ENCODE results near the gene SAMD11.
A peak's percentile ranks its signal among the peaks of the same experiment; 100 is the strongest.
"Not testable (repeated sequence)": the region's sequence is repeated elsewhere in the genome, so short reads cannot be mapped to it uniquely, and the experiment has no call there.

The SAMD11 gene, protein sequence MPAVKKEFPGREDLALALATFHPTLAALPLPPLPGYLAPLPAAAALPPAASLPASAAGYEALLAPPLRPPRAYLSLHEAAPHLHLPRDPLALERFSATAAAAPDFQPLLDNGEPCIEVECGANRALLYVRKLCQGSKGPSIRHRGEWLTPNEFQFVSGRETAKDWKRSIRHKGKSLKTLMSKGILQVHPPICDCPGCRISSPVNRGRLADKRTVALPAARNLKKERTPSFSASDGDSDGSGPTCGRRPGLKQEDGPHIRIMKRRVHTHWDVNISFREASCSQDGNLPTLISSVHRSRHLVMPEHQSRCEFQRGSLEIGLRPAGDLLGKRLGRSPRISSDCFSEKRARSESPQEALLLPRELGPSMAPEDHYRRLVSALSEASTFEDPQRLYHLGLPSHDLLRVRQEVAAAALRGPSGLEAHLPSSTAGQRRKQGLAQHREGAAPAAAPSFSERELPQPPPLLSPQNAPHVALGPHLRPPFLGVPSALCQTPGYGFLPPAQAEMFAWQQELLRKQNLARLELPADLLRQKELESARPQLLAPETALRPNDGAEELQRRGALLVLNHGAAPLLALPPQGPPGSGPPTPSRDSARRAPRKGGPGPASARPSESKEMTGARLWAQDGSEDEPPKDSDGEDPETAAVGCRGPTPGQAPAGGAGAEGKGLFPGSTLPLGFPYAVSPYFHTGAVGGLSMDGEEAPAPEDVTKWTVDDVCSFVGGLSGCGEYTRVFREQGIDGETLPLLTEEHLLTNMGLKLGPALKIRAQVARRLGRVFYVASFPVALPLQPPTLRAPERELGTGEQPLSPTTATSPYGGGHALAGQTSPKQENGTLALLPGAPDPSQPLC

DNA sequence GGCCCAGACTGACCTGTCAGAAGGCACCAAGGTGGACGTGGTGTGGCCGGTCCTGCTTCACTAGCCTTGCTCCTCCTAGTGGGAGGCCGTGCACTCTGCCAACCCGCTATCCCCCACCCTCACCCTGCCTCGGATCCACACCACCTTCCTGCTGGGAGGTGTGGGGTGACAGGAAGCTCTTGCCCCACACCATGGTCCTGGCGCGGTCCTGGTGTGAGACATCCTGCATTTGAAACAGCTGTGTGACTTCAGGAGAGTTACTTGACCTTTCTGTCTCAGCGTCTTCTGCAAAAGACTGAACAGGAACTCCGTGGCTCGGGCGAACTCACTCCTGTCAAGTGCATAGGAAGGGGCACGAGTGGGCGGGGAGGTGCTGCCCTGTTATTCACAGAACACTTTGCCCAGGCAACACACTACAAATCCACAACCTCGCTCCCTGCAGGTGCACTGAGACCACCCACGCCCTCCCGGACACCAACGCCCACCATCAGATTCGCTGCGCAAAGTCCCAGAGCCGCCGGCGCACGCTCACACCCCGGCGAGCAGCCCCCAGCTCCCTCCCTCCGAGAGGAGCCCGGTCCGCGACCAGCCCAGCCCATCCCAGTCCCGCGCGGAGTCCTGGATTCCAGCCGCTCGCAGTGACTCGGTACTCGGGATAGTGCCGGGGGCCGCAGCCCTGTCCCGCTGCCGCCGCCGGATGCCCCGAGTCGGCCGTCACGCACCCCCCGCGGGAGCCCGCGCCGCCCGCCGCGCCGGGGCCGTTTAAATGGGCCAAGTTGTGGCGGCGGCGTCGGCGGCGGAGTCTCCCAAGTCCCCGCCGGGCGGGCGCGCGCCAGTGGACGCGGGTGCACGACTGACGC lies at the start of gene SAMD11:
SAMD11 (plus strand) TSS at position 793 of the 860 bp plus-strand sequence. CDS start 509 bp downstream, outside the sequence.
- H3K9ac ChIP-seq (ENCODE audit: insufficient read length, low read depth): peak within 1 kb of the TSS; percentile 67
- H3K36me3 ChIP-seq (ENCODE audit: insufficient read depth, insufficient read length, low read length): no peaks in the 10 kb centered on the region
- peaks cover 94% of the 10 kb centered on the region for H3K27me3 ChIP-seq (ENCODE audit: insufficient read depth, insufficient read length)
- no peaks in the 10 kb centered on the region for H3K9me3 ChIP-seq (ENCODE audit: insufficient read depth, low read length)
- peaks cover 18% of the 10 kb centered on the region for H3K4me1 ChIP-seq (ENCODE audit: insufficient read depth, insufficient read length)
- TF ChIP-seq YY1 (IDR thresholded peaks at IDR 0.05; ENCODE audit: insufficient read depth, insufficient read length): no peak
- no peak for TF ChIP-seq ZNF274 (IDR thresholded peaks at IDR 0.05; ENCODE audit: low read depth, low read length)
- no peak for TF ChIP-seq SUZ12 (IDR thresholded peaks at IDR 0.05; ENCODE audit: extremely low read depth, insufficient read depth, insufficient read length)
- peak; percentile 47 for DNase-seq (ENCODE audit: low read depth, low spot score)
- peak within 1 kb of the TSS; percentile 51 for H3K4me3 ChIP-seq (ENCODE audit: insufficient read length, low read depth)

DNA sequence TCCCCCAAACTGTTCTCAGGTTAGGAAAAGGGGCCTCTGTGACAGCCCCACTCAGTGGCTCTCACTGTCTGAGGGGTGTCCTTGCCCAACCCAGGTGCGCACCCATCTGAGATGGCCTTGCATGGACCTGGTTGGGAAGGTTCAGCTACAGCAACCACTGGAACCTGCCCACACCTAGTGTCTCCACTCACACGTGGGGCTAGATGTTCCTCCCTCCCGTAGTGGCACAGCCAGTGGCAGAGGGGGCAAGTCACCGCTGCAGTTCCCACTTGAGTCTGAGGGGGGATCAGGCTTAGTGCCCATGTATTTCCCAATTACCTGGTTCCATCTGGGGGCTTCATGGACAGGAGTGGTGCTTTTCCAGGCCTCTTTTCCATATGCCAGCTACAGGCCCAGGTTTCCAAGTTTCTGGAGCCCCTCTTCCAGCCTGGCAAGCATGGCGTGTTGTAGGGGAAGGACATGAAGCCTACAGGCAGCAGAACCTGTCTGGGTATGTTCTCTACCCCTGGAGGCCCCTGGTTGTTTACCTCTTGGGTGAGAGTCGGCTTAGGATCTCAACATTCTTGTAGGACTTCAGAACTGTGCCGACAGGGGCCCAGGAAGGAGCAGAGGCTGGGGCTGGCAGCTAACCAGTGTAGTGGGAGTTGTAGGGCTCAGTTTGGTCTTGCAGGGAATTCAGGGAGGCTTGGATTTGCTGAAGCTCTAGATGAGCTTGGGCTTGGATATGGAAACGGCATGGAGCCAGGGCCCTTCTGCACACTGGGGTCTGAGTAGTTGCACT lies 47.1 kb upstream of the SAMD11 start:
- H3K27me3 ChIP-seq (ENCODE audit: insufficient read depth, insufficient read length); DNase-seq (ENCODE audit: low read depth, low spot score); H3K9me3 ChIP-seq (ENCODE audit: insufficient read depth, low read length); H3K36me3 ChIP-seq (ENCODE audit: insufficient read depth, insufficient read length, low read length); H3K9ac ChIP-seq (ENCODE audit: insufficient read length, low read depth); H3K4me3 ChIP-seq (ENCODE audit: insufficient read length, low read depth); H3K4me1 ChIP-seq (ENCODE audit: insufficient read depth, insufficient read length): not testable (repeated sequence)

DNA sequence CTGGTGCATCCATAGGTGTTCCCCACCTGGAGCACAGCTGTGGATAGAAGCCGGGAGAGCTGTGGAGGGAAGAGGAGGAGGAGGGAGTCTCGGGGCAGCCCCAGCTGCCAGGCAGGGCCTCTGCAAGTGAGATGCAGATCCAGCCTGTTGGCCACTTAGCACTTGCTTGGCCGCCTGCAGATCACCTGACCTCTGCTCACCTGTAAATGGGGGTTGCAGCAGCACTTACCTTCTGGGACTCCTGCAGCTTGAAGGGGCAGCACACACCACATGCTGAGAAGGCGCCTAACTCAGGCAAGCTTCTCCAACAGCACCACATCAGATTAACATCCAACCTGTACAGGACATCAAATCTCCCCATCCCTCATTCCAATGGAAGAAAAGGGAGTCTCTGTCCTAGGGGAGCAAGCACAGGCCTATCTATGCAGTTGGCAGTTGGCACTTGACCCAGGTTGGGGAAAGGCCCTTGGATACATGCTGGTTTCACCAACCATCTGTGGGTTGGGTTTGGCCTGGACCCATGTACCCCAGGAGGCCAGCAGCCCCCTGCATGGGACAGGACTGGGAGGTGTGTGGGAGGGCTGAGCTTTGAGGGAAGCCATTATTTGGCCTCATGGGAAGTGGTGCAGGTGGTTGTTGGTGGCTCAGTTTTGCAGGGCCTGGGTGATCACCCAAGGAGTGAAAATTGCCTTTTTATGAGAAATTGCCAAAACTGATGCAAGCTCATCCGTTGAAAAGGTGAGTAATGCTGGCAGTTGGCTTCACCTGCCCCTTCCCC lies 46.3 kb upstream of the SAMD11 start:
- H3K4me3 ChIP-seq (ENCODE audit: insufficient read length, low read depth); H3K4me1 ChIP-seq (ENCODE audit: insufficient read depth, insufficient read length); H3K9me3 ChIP-seq (ENCODE audit: insufficient read depth, low read length); H3K9ac ChIP-seq (ENCODE audit: insufficient read length, low read depth); DNase-seq (ENCODE audit: low read depth, low spot score); H3K27me3 ChIP-seq (ENCODE audit: insufficient read depth, insufficient read length); H3K36me3 ChIP-seq (ENCODE audit: insufficient read depth, insufficient read length, low read length): not testable (repeated sequence)

DNA sequence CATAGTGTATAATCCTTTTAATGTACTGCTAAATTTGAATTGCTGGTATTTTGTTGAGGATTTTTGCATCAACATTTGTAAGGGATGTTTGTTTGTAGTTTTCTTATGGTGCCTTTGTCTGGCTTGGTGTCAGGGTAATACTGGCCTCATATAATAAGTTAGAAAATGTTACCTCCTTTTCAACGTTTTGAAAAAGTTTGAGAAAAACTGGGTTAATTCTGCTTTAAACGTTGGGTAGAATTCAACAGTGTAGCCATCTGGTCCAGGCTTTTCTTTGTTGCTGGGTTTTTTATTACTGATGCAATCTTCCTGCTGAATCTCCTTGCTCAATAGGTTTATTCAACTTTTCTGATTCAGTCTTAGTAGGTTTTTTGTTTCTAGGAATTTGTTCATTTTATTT lies 43.2 kb upstream of the SAMD11 start:
- H3K9ac ChIP-seq (ENCODE audit: insufficient read length, low read depth); H3K36me3 ChIP-seq (ENCODE audit: insufficient read depth, insufficient read length, low read length); H3K4me1 ChIP-seq (ENCODE audit: insufficient read depth, insufficient read length); H3K27me3 ChIP-seq (ENCODE audit: insufficient read depth, insufficient read length); H3K4me3 ChIP-seq (ENCODE audit: insufficient read length, low read depth); DNase-seq (ENCODE audit: low read depth, low spot score); H3K9me3 ChIP-seq (ENCODE audit: insufficient read depth, low read length): not testable (repeated sequence)

DNA sequence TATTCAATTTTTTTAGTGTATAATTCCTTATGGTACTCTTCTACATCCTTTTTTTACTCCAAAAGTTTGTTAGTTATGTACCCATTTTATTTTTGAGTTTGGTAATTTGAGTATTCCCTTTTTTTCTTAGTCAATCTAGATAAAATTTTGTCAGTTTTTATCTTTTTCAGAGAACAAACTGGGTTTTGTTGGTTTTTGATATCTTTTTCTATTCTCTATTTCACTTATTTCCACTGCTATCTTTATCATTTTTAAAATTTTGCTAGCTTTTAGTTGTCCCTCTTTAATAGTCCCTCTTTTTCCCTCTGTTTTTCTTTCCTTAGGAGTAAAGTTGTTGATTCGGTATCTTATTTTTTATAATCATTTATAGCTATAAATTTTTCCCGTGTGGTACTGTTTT lies 42.8 kb upstream of the SAMD11 start:
- H3K4me1 ChIP-seq (ENCODE audit: insufficient read depth, insufficient read length); H3K27me3 ChIP-seq (ENCODE audit: insufficient read depth, insufficient read length); H3K9me3 ChIP-seq (ENCODE audit: insufficient read depth, low read length); H3K9ac ChIP-seq (ENCODE audit: insufficient read length, low read depth); DNase-seq (ENCODE audit: low read depth, low spot score); H3K4me3 ChIP-seq (ENCODE audit: insufficient read length, low read depth); H3K36me3 ChIP-seq (ENCODE audit: insufficient read depth, insufficient read length, low read length): not testable (repeated sequence)

DNA sequence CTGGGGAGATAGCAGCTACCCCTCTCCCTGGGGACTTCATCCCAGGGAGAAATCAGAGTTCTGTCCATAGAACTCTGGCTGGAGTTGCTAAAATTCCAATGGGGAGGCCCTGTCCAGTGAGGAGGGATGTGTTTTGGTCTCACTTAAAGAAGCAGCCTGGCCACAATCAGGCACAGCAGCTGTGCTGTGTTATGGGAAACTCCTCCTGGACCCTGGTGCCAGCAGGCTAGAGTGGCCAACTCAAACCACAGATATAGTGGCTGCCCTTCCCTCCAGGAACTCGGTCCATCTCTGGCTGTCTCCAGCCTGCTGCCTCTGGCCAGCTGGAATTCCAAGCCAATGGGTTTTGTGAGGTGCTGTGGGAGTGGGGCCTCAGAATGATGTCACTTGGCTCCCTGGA lies 37.4 kb upstream of the SAMD11 start:
- TF ChIP-seq YY1 (IDR thresholded peaks at IDR 0.05; ENCODE audit: insufficient read depth, insufficient read length): no peak
- no peak for TF ChIP-seq ZNF274 (IDR thresholded peaks at IDR 0.05; ENCODE audit: low read depth, low read length)
- TF ChIP-seq SUZ12 (IDR thresholded peaks at IDR 0.05; ENCODE audit: extremely low read depth, insufficient read depth, insufficient read length): no peak
- H3K9ac ChIP-seq (ENCODE audit: insufficient read length, low read depth): no peak overlapping the region
- no peaks in the 10 kb centered on the region for H3K9me3 ChIP-seq (ENCODE audit: insufficient read depth, low read length)
- H3K4me1 ChIP-seq (ENCODE audit: insufficient read depth, insufficient read length): no peaks in the 10 kb centered on the region
- no peak overlapping the region for H3K4me3 ChIP-seq (ENCODE audit: insufficient read length, low read depth)
- no peak for DNase-seq (ENCODE audit: low read depth, low spot score)
- H3K36me3 ChIP-seq (ENCODE audit: insufficient read depth, insufficient read length, low read length): no peaks in the 10 kb centered on the region
- peaks cover 24% of the 10 kb centered on the region for H3K27me3 ChIP-seq (ENCODE audit: insufficient read depth, insufficient read length)
